Stomach (tissue), 9 donors: Measurements from ENCODE around the gene EEF1E1. TPM values are rescaled to one million over a fixed set of nuclear protein-coding genes. Genes with fewer than 3 reads are reported as not detected.
"Not testable (repeated sequence)": the region's sequence is repeated elsewhere in the genome, so short reads cannot be mapped to it uniquely, and the experiment has no call there.

Experiments
- DNase-seq, 2 donors: peaks; one replicate each; pipeline versions ENCODE4 v3.0.0 to v3.0.0-alpha.2; 2013 to 2019
- H3K27ac ChIP-seq, 5 donors: fragments of 200-600 bp in 4 of 5; sonication (generic) in 4 of 5; one replicate each; pipeline ENCODE4 v1.5.1; 2013 to 2019; ENCODE audit warnings: mild to moderate bottlenecking in 1 of 5, moderate library complexity in 1 of 5
- H3K27me3 ChIP-seq, 3 donors: fragments of 200-600 bp; sonication (generic); one replicate each; pipeline ENCODE4 v1.5.1; 2017 to 2019; ENCODE audit warnings: mixed run types in 1 of 3
- H3K36me3 ChIP-seq, 4 donors: fragments of 200-600 bp; sonication (generic); 1 replicate in 3 of 4; 2 replicates in 1 of 4; pipeline ENCODE4 v1.5.1; 2016 to 2019
- H3K4me1 ChIP-seq, 4 donors: fragments of 200-600 bp; sonication (generic); one replicate each; pipeline ENCODE4 v1.5.1; 2016 to 2019
- H3K4me3 ChIP-seq, 4 donors: fragments of 200-600 bp; sonication (generic) in 3 of 4; one replicate each; pipeline ENCODE4 v1.5.1; 2016 to 2019; ENCODE audit warnings: mild to moderate bottlenecking in 1 of 4
- H3K9me3 ChIP-seq, 4 donors: fragments of 200-600 bp; sonication (generic); one replicate each; pipeline ENCODE4 v1.5.1; 2016 to 2019
- CTCF ChIP-seq, 7 experiments: fragments of 450-650 bp in 4 of 7; fragments of 200-600 bp in 3 of 7; sonication (generic) in 3 of 7; IDR thresholded peaks; one replicate each; pipeline ENCODE4 v1.5.1; 2016 to 2019; ENCODE audit warnings: antibody characterized with exemption in 7 of 7, control low read depth in 2 of 7, mild to moderate bottlenecking in 1 of 7
- EP300 ChIP-seq: sonication (generic); formaldehyde crosslinking; IDR thresholded peaks from one replicate; pipeline ENCODE4 v1.6.1; 2017; ENCODE audit warnings: antibody characterized with exemption
- POLR2A ChIP-seq, 4 donors: fragments of 450-650 bp; IDR thresholded peaks; one replicate each; pipeline ENCODE4 v1.6.1; 2016; ENCODE audit warnings: antibody characterized with exemption in 4 of 4, control low read depth in 2 of 4, mild to moderate bottlenecking in 1 of 4, moderate library complexity in 1 of 4
- POLR2AphosphoS5 ChIP-seq, 3 donors: sonication (generic); formaldehyde crosslinking; IDR thresholded peaks; one replicate each; pipeline ENCODE4 v1.6.1; 2016; ENCODE audit warnings: antibody characterized with exemption in 3 of 3
- WGBS, 5 donors: extraction: QIAGEN DNeasy Blood & Tissue Kit in 3 of 5; methylation state at CpG; one replicate each; pipeline versions ENCODE4 v1.1.5 to v1.1.7; 2013 to 2018; 5-methylcytosine and 5-hydroxymethylcytosine counted together
- intact Hi-C: fragments of 100-400 bp; cut with DNase I; formaldehyde crosslinking; loops from one replicate; pipeline ENCODE4 v1.15.1; 2023; ENCODE audit warnings: low total_unique reads
- polyA plus RNA-seq, 3 donors: library from polyadenylated mRNA; stranded (reverse); fragments of 200-250 nt; gene quantifications; one replicate each; pipeline ENCODE4 v1.2.3, GENCODE V29; 2013
- total RNA-seq, 5 donors: library from RNA; depleted of rRNA; stranded (reverse); fragments of >200 nt; gene quantifications; one replicate each; pipeline versions ENCODE4 v1.1.0 to v1.2.3, GENCODE V29; 2014 to 2016
- donor health status: healthy with polysubstance abuse.
- donor health status: Bipolar disorder and iron deficiency.
- donor health status: healthy.

The EEF1E1 gene
- total and polyA plus RNA-seq, 8 donors: 0.87 to 51.3 (median 28.4) TPM

- intact Hi-C loops: no loop called here
Measured at GRCh38 chr6:8043221-8043620, 59.1 kb downstream of the EEF1E1 start.

GRCh38 chr6:8041913-8042583 lies 60.3 kb downstream of the EEF1E1 start:
- H3K27ac ChIP-seq: no peak overlapping the region
- H3K27me3 ChIP-seq: no peaks in the 10 kb centered on the region
- 95 to 96% (median 95%) methylated on average over 9 of the region's 9 CpGs for WGBS, 5 donors
- H3K4me3 ChIP-seq: no peak overlapping the region
- DNase-seq: no peak
- peaks cover 0 to 47% (median 30%) of the 10 kb centered on the region in 4 donors for H3K36me3 ChIP-seq
- intact Hi-C loops: no loop called here
- TF ChIP-seq POLR2A (IDR thresholded peaks at IDR 0.05): no peak
- peaks cover 0 to 8% (median 0%) of the 10 kb centered on the region in 4 donors for H3K9me3 ChIP-seq
- H3K4me1 ChIP-seq: no peaks in the 10 kb centered on the region

More at GRCh38 chr6:8043221-8043620, 59.1 kb downstream of the EEF1E1 start:
- TF ChIP-seq CTCF (IDR thresholded peaks at IDR 0.05) (no peak), POLR2AphosphoS5 (IDR thresholded peaks at IDR 0.05) (no peak), EP300 (no peak), POLR2A (IDR thresholded peaks at IDR 0.05) (no peak)
- Histone ChIP-seq H3K4me1 (peaks cover 0 to 7% (median 0%) of the 10 kb centered on the region in 4 donors), H3K9me3 (peaks cover 0 to 8% (median 0%) of the 10 kb centered on the region in 4 donors), H3K36me3 (peaks cover 0 to 46% (median 30%) of the 10 kb centered on the region in 4 donors), H3K27ac (no peak overlapping the region), H3K27me3 (no peaks in the 10 kb centered on the region), H3K4me3 (no peak overlapping the region)
- WGBS, 5 donors: 63 to 83% (median 64%) methylated on average over 3 of the region's 3 CpGs
- no peak for DNase-seq

GRCh38 chr6:8034107-8034506 lies 68.2 kb downstream of the EEF1E1 start:
- intact Hi-C loops, DNase-seq, H3K36me3 ChIP-seq, H3K4me1 ChIP-seq, H3K9me3 ChIP-seq, H3K27me3 ChIP-seq, H3K4me3 ChIP-seq, H3K27ac ChIP-seq: not testable (repeated sequence)
- 88 to 97% (median 92%) methylated on average over 3 of the region's 3 CpGs for WGBS, 5 donors

GRCh38 chr6:8030920-8031319 lies 71.4 kb downstream of the EEF1E1 start:
- Histone ChIP-seq H3K36me3 (no peaks in the 10 kb centered on the region), H3K4me1 (peaks cover 0 to 17% (median 7%) of the 10 kb centered on the region in 4 donors), H3K27me3 (no peaks in the 10 kb centered on the region), H3K9me3 (no peaks in the 10 kb centered on the region), H3K4me3 (no peak overlapping the region), H3K27ac (no peak overlapping the region)
- 86 to 94% (median 94%) methylated on average over 5 of the region's 5 CpGs for WGBS, 5 donors
- TF ChIP-seq CTCF (IDR thresholded peaks at IDR 0.05): no peak
- TF ChIP-seq EP300: no peak
- TF ChIP-seq POLR2AphosphoS5 (IDR thresholded peaks at IDR 0.05): no peak
- TF ChIP-seq POLR2A (IDR thresholded peaks at IDR 0.05): no peak
- DNase-seq: no peak
- intact Hi-C loops: no loop called here

Other genes starting within 250 kb of the EEF1E1 start
- gene TXNDC5, start 191.8 kb downstream of the EEF1E1 start, total RNA-seq: 100 to 1,000 TPM in 2 of 5 donors, 10 to 100 TPM in 3; 27.4 to 260 (median 52.7) TPM
- 10 to 100 TPM; 27.9 to 58.7 (median 35.9) TPM for gene TXNDC5, start 191.8 kb downstream of the EEF1E1 start, polyA plus RNA-seq
- gene BLOC1S5, start 38.2 kb downstream of the EEF1E1 start, total RNA-seq: 10 to 100 TPM in 2 of 5 donors, 1 to 10 TPM in 2, under 1 TPM in 1; 0.29 to 31.2 (median 5.8) TPM
- gene BLOC1S5, start 38.2 kb downstream of the EEF1E1 start, polyA plus RNA-seq: 10 to 100 TPM in 1 of 3 donors, 1 to 10 TPM in 2; 3.6 to 11.5 (median 8.5) TPM